ENCODE measurements around the gene DGKH. TPM values are rescaled to one million over a fixed set of nuclear protein-coding genes. Genes with fewer than 3 reads are reported as not detected.
"Not testable (repeated sequence)": the region's sequence is repeated elsewhere in the genome, so short reads cannot be mapped to it uniquely, and the experiment has no call there.

Gene DGKH
- total RNA-seq, 1 donor from 2014 or later, result 11.8 TPM

GRCh38 chr13:42109957-42110356 lies 61.5 kb downstream of the DGKH start:
- no peak for DNase-seq (ENCODE audit: low spot score)

DNA sequence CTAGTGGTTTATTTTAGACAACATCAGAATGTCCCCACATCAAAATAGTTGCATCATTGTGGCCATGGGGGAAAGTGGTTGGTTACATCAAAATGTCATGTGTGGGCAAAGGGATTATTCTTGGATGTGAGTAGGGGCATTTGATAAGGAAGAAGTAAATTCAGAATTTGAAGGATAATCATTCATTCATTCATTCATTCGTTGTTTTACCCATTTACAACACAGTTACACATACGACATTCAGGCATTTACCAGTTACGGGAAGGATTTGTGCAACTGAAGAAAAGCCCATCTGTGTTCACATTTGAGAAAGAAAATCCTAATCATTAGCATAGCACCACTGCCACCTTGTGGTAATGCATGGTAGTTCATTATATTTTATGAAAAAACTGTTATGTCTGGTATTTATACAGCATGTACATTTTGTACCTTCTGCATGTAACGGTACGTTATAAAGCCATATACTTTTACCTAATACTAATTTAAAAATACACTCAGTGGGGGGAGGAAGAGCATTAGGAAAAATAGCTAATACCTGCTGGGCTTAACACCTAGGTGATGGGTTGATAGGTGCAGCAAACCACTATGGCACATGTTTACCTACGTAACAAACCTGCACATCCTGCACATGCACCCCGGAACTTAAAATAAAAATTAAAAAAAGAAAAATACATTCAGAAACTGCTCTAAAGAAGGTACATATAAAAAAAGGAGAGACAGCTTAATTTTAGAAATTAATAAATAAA lies 62.1 kb downstream of the DGKH start:
- no peak for DNase-seq (ENCODE audit: low spot score)

DNA sequence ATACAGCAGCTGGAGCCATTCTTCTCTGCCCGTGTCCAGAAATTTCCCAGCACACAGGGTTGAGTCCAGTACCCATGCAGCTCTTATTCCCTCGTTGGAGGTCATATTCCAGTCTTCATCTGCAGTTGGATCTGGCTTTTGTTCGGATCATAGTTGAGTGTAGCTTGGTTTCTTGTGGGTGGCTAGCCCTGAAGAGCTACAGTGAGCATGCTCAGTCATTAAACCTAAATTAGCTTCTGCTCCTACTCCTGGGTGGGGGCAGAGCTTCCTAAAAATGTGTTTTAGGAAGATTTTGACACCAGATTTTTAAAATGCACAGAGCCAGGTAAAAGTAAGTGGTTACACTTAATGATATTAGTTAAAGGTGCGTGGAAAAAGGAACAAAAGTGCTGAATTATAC lies 64.4 kb downstream of the DGKH start:
- DNase-seq (ENCODE audit: low spot score), result no peak

DNA sequence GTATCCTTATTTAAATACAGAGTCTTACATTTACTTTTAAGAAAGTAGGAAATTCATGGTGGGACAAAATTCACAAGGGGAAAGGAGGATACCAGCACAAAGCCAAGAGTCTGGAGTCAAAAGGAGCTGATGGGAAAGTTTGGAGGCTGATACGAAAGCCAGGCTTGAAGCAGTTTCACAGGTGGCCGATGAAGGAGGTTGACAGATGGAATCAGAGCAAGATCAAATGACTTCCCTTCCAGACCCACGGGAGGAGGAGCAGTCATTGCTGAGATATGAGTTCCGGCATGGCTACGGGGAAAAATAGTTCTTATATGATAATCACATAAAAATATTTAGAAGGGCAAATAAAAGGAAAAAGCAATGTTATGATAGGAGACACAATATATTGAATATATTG lies 65.0 kb downstream of the DGKH start:
- DNase-seq (ENCODE audit: low spot score), result no peak

DNA sequence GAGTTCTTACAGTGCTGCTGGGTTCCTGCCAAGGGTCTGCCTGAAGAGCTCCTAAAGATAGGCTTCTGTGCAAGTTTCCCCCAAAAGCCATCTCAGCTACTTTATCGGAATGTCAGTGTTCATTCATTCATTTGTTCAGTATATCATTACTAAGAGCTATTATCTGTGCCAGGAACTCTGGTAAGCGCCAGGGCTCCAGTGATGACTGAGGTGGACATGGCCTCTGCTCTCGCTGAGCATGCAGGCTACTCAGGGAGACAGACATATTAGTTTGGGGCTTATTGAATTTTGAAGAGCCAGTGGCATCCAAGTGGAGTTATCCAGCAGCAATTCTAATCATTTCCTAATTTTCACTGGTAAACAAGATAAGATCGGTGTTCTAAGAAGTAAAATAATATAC lies 65.8 kb downstream of the DGKH start:
- no peak for DNase-seq (ENCODE audit: low spot score)

DNA sequence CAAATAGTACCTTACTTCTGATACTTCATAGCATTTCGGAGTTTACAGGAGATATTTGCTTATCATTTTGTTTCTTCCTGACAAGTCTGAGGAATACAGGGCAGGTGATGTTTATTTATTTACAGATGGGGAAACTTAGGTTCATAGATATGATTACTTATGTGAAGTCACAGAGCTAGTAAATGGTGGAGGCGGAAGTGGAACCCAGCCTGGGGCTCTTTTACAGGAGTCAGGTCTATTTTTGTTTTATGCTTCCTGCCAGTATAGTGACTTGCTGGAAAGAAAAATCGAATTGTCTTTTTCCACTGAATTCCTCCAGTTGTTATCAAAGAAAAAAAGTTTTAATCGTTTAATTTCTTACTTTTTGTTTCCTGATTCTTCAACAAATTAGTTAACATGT lies 66.5 kb downstream of the DGKH start:
- DNase-seq (ENCODE audit: low spot score), result no peak

- DNase-seq (ENCODE audit: low spot score), result no peak
These were observed 67.8 kb downstream of the DGKH start for GRCh38 chr13:42116225-42116624.

GRCh38 chr13:42119041-42119440 lies 70.6 kb downstream of the DGKH start:
- DNase-seq (ENCODE audit: low spot score), result no peak

GRCh38 chr13:42119875-42120274 lies 71.4 kb downstream of the DGKH start:
- DNase-seq (ENCODE audit: low spot score), result no peak

- DNase-seq (ENCODE audit: low spot score), result no peak
These were observed 75.2 kb downstream of the DGKH start for GRCh38 chr13:42123600-42123999.

- DNase-seq (ENCODE audit: low spot score), result no peak
These were observed 76.6 kb downstream of the DGKH start for GRCh38 chr13:42125046-42125445.

DNA sequence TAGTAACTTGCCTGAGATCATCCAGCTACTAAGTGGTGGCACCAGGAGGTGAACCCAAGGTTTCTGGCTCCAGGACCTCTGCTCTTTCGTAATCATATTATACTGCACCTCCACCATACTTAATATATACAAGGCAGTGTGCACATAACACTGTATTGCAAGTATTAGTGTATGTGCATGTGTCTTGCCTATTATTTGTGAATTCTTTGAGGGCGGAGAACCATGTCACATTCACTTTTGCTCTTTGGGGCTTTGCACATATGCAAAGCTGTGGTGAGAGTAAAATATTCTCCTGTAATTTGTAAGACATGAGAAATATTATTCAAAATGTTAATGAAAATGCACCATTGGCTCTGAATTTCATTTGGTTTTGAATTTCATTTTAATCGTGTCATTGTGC lies 78.6 kb downstream of the DGKH start:
- DNase-seq (ENCODE audit: low spot score), result no peak

DNA sequence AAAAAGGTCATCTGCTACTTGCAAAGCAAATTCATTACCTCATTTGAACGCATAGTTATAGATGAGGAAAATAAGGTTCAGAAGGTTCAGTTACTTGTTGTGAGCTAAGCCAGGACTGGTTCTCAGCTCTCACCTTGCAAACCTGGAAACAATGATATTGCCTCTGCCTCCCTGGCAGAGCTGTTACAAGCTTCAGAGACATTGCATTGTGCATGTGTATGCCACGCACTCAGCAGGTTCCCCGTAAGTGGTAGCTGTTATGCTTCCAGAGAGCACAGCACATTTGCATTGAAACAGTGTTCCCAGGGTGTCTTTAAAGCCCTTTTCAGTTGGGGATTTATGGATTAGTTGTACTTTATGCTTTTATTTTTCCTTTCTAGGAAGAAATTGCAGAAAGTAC lies 80.6 kb downstream of the DGKH start:
- DNase-seq (ENCODE audit: low spot score), result no peak

GRCh38 chr13:42136518-42136917 lies 88.1 kb downstream of the DGKH start:
- no peak for DNase-seq (ENCODE audit: low spot score)

DNA sequence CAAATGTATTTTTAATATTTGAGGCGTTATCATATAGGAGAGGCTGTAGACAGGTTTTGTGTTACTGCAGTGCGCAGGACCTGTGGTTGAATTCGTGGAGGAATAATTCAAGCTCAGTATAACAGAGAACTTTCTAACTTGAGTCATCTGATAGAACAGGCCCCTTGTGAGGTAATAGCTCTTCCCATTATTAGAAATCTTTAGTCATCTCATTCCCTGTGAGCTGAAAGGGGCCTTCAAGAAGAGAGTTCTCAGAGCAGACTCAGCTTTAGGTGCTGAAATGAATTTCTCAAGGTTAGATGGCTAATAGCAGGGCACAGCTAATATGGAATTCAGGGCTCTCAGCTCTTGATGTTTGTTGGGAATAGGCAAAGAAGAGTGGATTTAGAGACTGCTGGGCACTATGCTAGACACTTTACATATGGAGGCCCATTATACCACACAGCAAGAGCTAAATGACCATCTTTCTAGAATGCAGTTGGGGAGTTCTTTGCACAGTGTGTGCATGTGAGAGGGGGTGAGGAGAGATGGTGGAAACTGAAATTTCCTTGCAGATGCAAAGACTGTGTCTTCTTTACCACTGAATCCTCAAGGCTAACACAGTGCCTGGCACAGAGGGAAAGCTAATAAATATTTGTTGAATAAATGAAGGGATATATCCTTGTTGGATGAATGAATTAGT lies 89.5 kb downstream of the DGKH start:
- DNase-seq (ENCODE audit: low spot score), result no peak

DNA sequence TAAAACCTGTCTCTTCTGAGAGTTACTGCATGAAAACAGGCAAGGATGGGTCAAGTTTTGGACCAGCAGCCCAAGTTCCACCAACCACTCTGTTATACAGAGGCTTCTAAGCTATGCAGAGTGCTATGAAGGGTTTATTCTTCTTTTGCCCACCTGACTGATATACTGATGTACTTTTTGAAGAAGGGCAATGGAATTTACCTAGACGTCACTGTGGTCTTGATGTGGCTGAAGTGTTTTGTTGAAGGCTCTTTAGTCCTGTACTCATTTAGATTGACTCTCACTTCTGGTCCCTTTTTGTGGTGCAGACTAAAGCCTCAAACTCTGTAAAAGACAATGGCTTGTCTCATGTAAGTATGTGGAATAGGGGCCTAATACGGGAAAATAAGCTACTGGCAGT lies 92.0 kb downstream of the DGKH start:
- DNase-seq (ENCODE audit: low spot score), result no peak

DNA sequence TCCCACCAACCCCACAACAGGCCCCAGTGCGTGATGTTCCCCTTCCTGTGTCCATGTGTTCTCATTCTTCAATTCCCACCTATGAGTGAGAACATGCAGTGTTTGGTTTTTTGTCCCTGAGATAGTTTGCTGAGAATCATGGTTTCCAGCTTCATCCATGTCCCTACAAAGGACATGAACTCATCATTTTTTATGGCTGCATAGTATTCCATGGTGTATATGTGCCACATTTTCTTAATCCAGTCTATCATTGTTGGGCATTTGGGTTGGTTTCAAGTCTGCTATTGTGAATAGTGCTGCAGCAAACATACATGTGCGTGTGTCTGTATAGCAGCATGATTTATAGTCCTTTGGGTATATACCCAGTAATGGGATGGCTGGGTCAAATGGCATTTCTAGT lies 92.6 kb downstream of the DGKH start:
- not testable (repeated sequence) for DNase-seq (ENCODE audit: low spot score)

GRCh38 chr13:42146359-42146758 lies 97.9 kb downstream of the DGKH start:
- DNase-seq (ENCODE audit: low spot score), result no peak

DNA sequence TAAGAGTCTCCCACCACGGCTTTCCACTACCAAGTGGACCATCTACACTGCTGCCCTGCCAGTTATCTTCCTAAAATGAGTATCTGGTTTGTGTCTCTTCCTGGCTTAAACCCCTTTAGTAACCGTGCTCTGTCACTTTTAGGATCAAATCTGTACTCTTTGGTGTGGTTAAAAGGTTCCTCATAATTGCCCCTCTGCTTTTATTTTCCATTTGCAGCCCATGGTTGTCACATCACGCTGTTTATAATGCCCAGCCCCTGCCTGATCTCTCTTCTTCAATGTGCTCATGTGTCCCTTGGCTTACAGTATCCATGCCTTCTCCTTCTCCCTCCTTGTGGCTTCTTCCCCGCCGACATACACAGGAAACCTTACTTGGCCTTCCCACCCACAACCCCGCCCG lies 100.1 kb downstream of the DGKH start:
- no peak for DNase-seq (ENCODE audit: low spot score)

DNA sequence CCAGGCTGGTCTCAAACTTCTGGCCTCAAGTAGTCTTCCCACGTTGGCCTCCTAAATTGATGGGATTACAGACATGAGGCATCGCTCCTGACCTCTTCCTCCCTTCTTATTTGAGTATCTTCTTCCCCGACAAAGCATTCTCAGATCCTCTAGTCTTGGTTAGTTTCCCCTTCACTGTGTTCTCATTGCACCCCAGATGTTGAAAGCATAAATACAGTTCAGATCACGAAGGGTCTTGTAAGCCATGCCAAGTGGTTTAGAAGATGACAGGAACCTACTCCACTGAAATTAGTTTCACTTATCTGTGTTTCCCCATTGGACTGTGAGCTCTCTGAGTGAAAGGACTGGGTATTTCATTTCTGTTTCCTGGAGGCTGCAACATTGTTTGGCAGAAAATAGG lies 100.7 kb downstream of the DGKH start:
- no peak for DNase-seq (ENCODE audit: low spot score)

DNA sequence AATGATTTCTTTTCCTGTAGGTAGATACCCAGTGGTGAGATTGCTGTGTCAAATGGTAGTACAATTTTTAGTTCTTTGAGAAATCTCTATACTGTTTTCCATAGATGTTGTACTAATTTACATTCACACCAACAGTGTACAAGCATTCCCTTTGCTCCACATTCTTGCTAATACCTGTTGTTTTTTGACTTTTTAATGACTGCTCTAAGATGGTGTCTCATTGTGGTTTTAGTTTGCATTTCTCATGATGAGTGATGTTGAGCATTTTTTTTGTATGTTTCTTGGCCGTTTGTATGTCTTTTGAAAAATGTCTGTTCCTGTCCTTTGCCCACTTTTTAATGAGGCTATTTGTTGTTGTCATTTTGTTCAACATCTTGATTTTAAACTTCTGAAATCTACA lies 103.3 kb downstream of the DGKH start:
- DNase-seq (ENCODE audit: low spot score), result no peak

GRCh38 chr13:42152495-42152894 lies 104.0 kb downstream of the DGKH start:
- DNase-seq (ENCODE audit: low spot score), result no peak
